Heart left ventricle (tissue), 16 donors: ENCODE results near the gene METTL22. TPM values are rescaled to one million over a fixed set of nuclear protein-coding genes. Genes with fewer than 3 reads are reported as not detected.

Experiments used
- ATAC-seq, 4 donors: fragments of 200-7000 bp; cut with Tn5 transposase; one replicate each; pipeline ENCODE4 v1.9.1; 2020 to 2022; ENCODE audit warnings: moderate library complexity in 4 of 4, mild to moderate bottlenecking in 3 of 4, moderate number of reproducible peaks in 1 of 4
- DNase-seq, 5 donors: peaks; one replicate each; pipeline ENCODE4 v3.0.0-alpha.2; 2020
- H3K27ac ChIP-seq, 12 donors: fragments of 200-600 bp; sonication (generic) in 4 of 12; one replicate each; pipeline versions ENCODE4 v1.5.0 to v1.8.0; 2016 to 2022; ENCODE audit warnings: mild to moderate bottlenecking in 2 of 12
- H3K27me3 ChIP-seq, 9 donors: fragments of 200-600 bp; sonication (generic) in 2 of 9; one replicate each; pipeline versions ENCODE4 v1.5.1 to v1.8.0; 2016 to 2022; ENCODE audit warnings: mild to moderate bottlenecking in 3 of 9
- H3K36me3 ChIP-seq, 9 donors: fragments of 200-600 bp; sonication (generic) in 2 of 9; one replicate each; pipeline versions ENCODE4 v1.5.0 to v1.8.0; 2018 to 2022; ENCODE audit warnings: mild to moderate bottlenecking in 2 of 9
- H3K4me1 ChIP-seq, 12 donors: fragments of 200-600 bp; sonication (generic) in 4 of 12; one replicate each; pipeline versions ENCODE4 v1.5.0 to v1.8.0; 2016 to 2022; ENCODE audit warnings: mild to moderate bottlenecking in 3 of 12
- H3K4me3 ChIP-seq, 12 donors: fragments of 200-600 bp; sonication (generic) in 4 of 12; one replicate each; pipeline versions ENCODE4 v1.5.0 to v1.8.0; 2017 to 2022; ENCODE audit warnings: mild to moderate bottlenecking in 9 of 12, moderate library complexity in 4 of 12
- H3K9me3 ChIP-seq, 12 donors: fragments of 200-600 bp; sonication (generic) in 4 of 12; one replicate each; pipeline versions ENCODE4 v1.5.0 to v1.8.0; 2016 to 2022; ENCODE audit warnings: mild to moderate bottlenecking in 1 of 12
- POLR2A ChIP-seq, 2 donors: fragments of 450-650 bp; IDR thresholded peaks; one replicate each; pipeline ENCODE4 v1.6.1; 2017; ENCODE audit warnings: antibody characterized with exemption in 2 of 2, mild to moderate bottlenecking in 2 of 2, moderate library complexity in 2 of 2
- WGBS, 4 donors: extraction: QIAGEN DNeasy Blood & Tissue Kit in 2 of 4; methylation state at CpG; one replicate each; pipeline versions ENCODE4 v1.1.5 to v1.1.7; 2013 to 2018; 5-methylcytosine and 5-hydroxymethylcytosine counted together
- intact Hi-C, 10 donors: fragments of 100-400 bp; cut with DNase I; formaldehyde crosslinking; loops; one replicate each; pipeline versions ENCODE4 v1.11.1 to v1.14.2; 2022
- polyA plus RNA-seq, 2 donors: library from polyadenylated mRNA; stranded (reverse); fragments of 200-250 nt; gene quantifications; one replicate each; pipeline ENCODE4 v1.2.3, GENCODE V29; 2013
- total RNA-seq, 9 donors: library from RNA; depleted of rRNA in 2 of 9; stranded (reverse); fragments of >200 nt in 2 of 9; fragmentation: NEBNext Ultra II Directional in 3 of 9; extraction: Animal tissue kit (Norgen Biotek cat#: 25700) in 3 of 9; gene quantifications; one replicate each; pipeline versions ENCODE4 v1.1.0 to v1.2.4, GENCODE V29; 2016 to 2023
- TF ChIP-seq, protein P1 (sequence below), 12 donors: fragments of 200-600 bp; sonication (generic) in 4 of 12; IDR thresholded peaks; one replicate each; pipeline versions ENCODE4 v1.5.0 to v1.8.0; 2018 to 2022; ENCODE audit warnings: antibody characterized with exemption in 12 of 12, mild to moderate bottlenecking in 5 of 12
- donor health status: ischemic (EF 13 %, LVEDD 7.1; RV severe dilation, severe dysfunction).
- donor health status: healthy with polysubstance abuse.
- donor health status: DM: no; HTN: yes; CAD: no.
- donor health status: DM: no; HTN: no; CAD: no.
- donor health status: ischemic (EF 25% LVEDD 6.9; RV normal size, moderate dysfunction).
- donor health status: ischemic (EF 25% LVEDD 5.7; RV mildly dilated, moderate dysfunction).
- donor health status: healthy.
- donor health status: DM: yes; HTN: yes; CAD: no.
- donor health status: ischemic (EF 35%, LVEDD 5.7; RV mildly dilated, moderate dysfunction).
- donor health status: nonischemic (EF 11% LVEDD 7.7; RV severe dilation, severe dysfunction).
- donor health status: DM: yes; HTN: yes; CAD: no.
- donor health status: PGD.
- donor health status: ischemic (EF 29% LVEDD 5.4; RV normal size, mild dysfunction).
- donor health status: nonischemic (EF 23%, LVEDD 6.1; RV moderate dilation, normal function).

METTL22 gene
- total and polyA plus RNA-seq, 11 donors, result 15.3 to 80.3 (median 34.0) TPM

DNA sequence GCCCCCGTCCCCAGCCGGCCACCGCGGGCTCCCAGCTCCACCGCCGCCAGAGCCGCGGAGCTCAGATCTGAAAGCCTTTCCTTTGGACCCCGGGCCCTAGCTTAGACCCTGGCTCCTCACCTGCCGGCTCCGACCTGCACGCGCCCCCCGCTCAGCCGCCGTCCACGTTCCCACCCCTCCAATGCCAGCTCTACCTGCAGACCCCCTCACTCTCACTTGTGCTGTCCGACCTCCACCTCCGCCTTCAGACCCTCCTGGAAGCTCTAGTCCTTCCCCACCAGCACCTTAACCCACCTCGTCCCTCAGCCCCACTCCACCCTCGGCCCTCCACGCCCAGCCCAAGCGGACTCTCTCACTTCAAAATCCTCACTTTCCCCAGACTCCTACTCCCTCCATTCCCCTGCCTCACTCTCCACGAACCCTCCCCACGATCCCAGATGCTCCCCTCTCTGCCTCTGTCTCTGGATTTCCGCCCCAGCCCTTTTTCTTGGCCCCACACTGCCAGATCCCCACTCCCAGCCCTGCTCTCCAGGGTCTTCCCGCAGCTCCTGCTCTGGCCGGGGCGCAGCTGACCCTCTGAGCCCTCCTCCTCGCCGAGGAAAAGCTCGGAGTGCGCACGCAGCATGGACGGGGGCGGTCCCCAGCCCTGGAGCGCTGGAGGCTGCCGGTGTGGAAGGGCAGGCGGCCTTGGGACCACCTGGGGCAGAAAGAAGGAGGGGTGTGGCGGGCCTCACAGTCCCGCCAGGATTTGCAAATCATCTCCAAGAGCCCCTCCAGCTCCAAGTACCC, 31.4 kb upstream of the METTL22 start, which contains the start of gene TMEM114:
TSS of gene TMEM114 (minus strand) at position 612 of the 789 bp plus-strand sequence. CDS start 673 bp downstream, outside the sequence.
- Histone ChIP-seq H3K27me3 (peaks cover 17 to 69% (median 34%) of the 10 kb centered on the region in 9 donors), H3K36me3 (no peaks in the 10 kb centered on the region), H3K27ac (no peak within 1 kb of the TSS), H3K4me3 (peak within 1 kb of the TSS in 11 of 12 donors; percentile 16 to 42 (median 23)), H3K4me1 (peaks cover 0 to 17% (median 1%) of the 10 kb centered on the region in 12 donors), H3K9me3 (no peaks in the 10 kb centered on the region)
- DNase-seq, result no peak
- intact Hi-C loops, result no loop called here
- ATAC-seq, result peak in 1 of 4 donors; percentile 11
- TF ChIP-seq POLR2A (IDR thresholded peaks at IDR 0.05), result no peak
- TF ChIP-seq, protein P1, sequence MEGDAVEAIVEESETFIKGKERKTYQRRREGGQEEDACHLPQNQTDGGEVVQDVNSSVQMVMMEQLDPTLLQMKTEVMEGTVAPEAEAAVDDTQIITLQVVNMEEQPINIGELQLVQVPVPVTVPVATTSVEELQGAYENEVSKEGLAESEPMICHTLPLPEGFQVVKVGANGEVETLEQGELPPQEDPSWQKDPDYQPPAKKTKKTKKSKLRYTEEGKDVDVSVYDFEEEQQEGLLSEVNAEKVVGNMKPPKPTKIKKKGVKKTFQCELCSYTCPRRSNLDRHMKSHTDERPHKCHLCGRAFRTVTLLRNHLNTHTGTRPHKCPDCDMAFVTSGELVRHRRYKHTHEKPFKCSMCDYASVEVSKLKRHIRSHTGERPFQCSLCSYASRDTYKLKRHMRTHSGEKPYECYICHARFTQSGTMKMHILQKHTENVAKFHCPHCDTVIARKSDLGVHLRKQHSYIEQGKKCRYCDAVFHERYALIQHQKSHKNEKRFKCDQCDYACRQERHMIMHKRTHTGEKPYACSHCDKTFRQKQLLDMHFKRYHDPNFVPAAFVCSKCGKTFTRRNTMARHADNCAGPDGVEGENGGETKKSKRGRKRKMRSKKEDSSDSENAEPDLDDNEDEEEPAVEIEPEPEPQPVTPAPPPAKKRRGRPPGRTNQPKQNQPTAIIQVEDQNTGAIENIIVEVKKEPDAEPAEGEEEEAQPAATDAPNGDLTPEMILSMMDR (IDR thresholded peaks at IDR 0.05), result no peak
- WGBS, 4 donors, result 2 to 4% (median 4%) methylated on average over 39 to 41 of the region's 41 CpGs

DNA sequence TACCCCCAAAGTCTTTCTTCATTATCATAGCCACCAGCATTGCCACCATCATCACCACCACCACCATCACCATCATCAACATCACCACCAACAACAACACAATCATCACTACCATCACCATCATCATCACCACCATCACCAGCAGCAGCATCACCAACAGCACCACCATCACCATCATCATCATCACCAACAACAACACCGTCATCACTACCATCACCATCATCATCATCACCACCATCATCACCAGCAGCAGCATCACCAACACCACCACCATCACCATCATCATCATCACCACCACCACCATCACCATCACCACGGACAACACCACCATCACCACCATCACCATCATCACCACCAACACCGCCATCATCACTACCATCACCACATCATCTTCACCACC, 30.7 kb upstream of the METTL22 start:
- intact Hi-C loops, result no loop called here
- Histone ChIP-seq H3K9me3 (peaks cover 0 to under 1% (median 0%) of the 10 kb centered on the region in 12 donors), H3K4me1 (peaks cover 0 to 17% (median 1%) of the 10 kb centered on the region in 12 donors), H3K27ac (no peak overlapping the region), H3K4me3 (no peak overlapping the region), H3K27me3 (peaks cover 17 to 70% (median 34%) of the 10 kb centered on the region in 9 donors), H3K36me3 (no peaks in the 10 kb centered on the region)
- ATAC-seq, result no peak
- no peak for DNase-seq
- WGBS, 4 donors, result 92 to 97% (median 94%) methylated on average over 3 of the region's 3 CpGs
- TF ChIP-seq, protein P1 (IDR thresholded peaks at IDR 0.05), result no peak
- TF ChIP-seq POLR2A (IDR thresholded peaks at IDR 0.05), result no peak

DNA sequence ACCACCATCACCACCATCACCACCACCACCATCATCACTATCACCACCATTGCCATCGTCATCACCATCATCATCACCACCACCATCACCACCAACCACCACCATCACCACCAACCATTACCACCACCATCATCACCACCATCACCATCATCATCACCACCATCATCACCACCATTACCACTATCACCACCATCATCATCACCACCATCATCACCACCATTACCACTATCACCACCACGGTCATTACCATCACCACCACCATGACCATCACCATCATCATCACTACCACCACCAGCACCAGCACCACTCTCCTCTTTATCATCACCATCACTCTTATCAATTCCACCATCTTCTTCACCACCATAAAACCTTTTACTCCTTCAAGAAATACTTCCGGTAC, 30.0 kb upstream of the METTL22 start:
- H3K36me3 ChIP-seq, result no peaks in the 10 kb centered on the region
- H3K27me3 ChIP-seq, result peaks cover 17 to 70% (median 34%) of the 10 kb centered on the region in 9 donors

More for the DNA sequence above, 30.0 kb upstream of the METTL22 start:
- TF ChIP-seq POLR2A (IDR thresholded peaks at IDR 0.05), result no peak
- TF ChIP-seq, protein P1 (IDR thresholded peaks at IDR 0.05), result no peak
- Histone ChIP-seq H3K27ac (no peak overlapping the region), H3K9me3 (peaks cover 0 to 7% (median 2%) of the 10 kb centered on the region in 12 donors), H3K4me1 (peaks cover 0 to 17% (median 1%) of the 10 kb centered on the region in 12 donors), H3K4me3 (no peak overlapping the region)
- intact Hi-C loops, result no loop called here
- DNase-seq (no peak), ATAC-seq (no peak)
- WGBS, 4 donors, result 95 to 96% (median 96%) methylated on average over 3 of the region's 3 CpGs
